Peyer's patch (tissue), 4 donors: Measurements from ENCODE around the gene FAM163A.

Experiments
- CTCF ChIP-seq, 6 experiments: fragments of 450-650 bp in 4 of 6; fragments of 200-600 bp in 2 of 6; sonication (generic) in 1 of 6; IDR thresholded peaks; one replicate each; pipeline ENCODE4 v1.5.1; 2017 to 2019; ENCODE audit warnings: antibody characterized with exemption in 6 of 6, mild to moderate bottlenecking in 3 of 6, moderate library complexity in 1 of 6
- POLR2A ChIP-seq, 2 donors: fragments of 450-650 bp; IDR thresholded peaks; one replicate each; pipeline ENCODE4 v1.5.1; 2017; ENCODE audit warnings: antibody characterized with exemption in 2 of 2, mild to moderate bottlenecking in 2 of 2, moderate library complexity in 2 of 2

GRCh38 chr1:179798864-179799516, 55.9 kb downstream of the FAM163A start:
- no peak for TF ChIP-seq CTCF (IDR thresholded peaks at IDR 0.05)
- TF ChIP-seq POLR2A (IDR thresholded peaks at IDR 0.05): no peak
